Measurements from ENCODE around the gene CAMTA1.
"Not testable (repeated sequence)": the region's sequence is repeated elsewhere in the genome, so short reads cannot be mapped to it uniquely, and the experiment has no call there.

The CAMTA1 gene

DNA sequence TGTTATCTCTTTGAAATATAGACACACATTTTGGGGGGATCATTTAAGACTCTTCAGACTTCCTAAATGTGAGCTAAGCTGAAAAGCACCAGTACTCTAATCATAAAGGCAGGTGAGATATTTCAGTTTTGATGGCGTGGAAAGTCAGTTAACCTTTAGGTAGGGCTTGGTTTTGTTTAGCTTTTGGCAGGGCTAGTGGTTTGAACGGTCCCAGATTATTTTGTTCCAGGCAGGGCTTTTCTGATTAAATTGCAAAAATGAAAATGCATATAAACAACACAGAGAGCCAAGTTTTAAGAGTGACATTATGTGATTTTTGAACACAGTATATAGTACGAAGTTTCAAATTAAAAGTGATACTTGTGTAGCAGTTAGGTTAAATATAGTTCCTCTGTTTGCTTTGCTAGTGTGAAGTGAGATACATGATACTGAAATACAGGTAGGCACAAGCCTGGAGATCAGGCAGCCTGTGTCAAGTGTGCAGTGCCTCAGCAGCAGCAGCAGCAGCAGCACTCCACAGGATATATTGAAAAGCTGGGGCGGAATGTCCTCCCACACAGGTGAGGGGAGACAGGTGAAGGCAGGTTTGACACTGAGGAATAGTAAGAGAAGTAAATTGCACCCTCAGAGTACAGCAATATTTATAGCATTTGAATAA lies 47.4 kb downstream of the CAMTA1 start:
- no peak overlapping the region for H3K4me3 ChIP-seq (ENCODE audit: low read depth in 1 of 5, low read length in 5 of 5)
- H3K27me3 ChIP-seq (ENCODE audit: control insufficient read depth in 5 of 5, insufficient read depth in 4 of 5, low read length in 5 of 5), result no peaks in the 10 kb centered on the region
- peaks cover 0 to 7% (median 3%) of the 10 kb centered on the region in 5 donors for H3K36me3 ChIP-seq (ENCODE audit: control insufficient read depth in 5 of 5, insufficient read depth in 5 of 5, low read length in 5 of 5)
- H3K9me3 ChIP-seq (ENCODE audit: control insufficient read depth in 5 of 5, low read length in 5 of 5), result no peaks in the 10 kb centered on the region
- H3K27ac ChIP-seq (ENCODE audit: low read depth, low read length), result no peak overlapping the region
- peaks cover 0 to 6% (median 3%) of the 10 kb centered on the region in 5 donors for H3K4me1 ChIP-seq (ENCODE audit: control insufficient read depth in 5 of 5, insufficient read depth in 5 of 5, low read length in 5 of 5)
- H3K9ac ChIP-seq (ENCODE audit: low read length in 5 of 5), result no peak overlapping the region

- Histone ChIP-seq H3K27me3 (ENCODE audit: control insufficient read depth in 5 of 5, insufficient read depth in 4 of 5, low read length in 5 of 5) (no peaks in the 10 kb centered on the region), H3K4me1 (ENCODE audit: control insufficient read depth in 5 of 5, insufficient read depth in 5 of 5, low read length in 5 of 5) (peaks cover 0 to 6% (median 3%) of the 10 kb centered on the region in 5 donors), H3K36me3 (ENCODE audit: control insufficient read depth in 5 of 5, insufficient read depth in 5 of 5, low read length in 5 of 5) (peaks cover 0 to 7% (median 3%) of the 10 kb centered on the region in 5 donors), H3K4me3 (ENCODE audit: low read depth in 1 of 5, low read length in 5 of 5) (no peak overlapping the region), H3K9ac (ENCODE audit: low read length in 5 of 5) (no peak overlapping the region), H3K9me3 (ENCODE audit: control insufficient read depth in 5 of 5, low read length in 5 of 5) (no peaks in the 10 kb centered on the region), H3K27ac (ENCODE audit: low read depth, low read length) (no peak overlapping the region)
Observed at GRCh38 chr1:6833804-6834203, 48.5 kb downstream of the CAMTA1 start.

- H3K36me3 ChIP-seq (ENCODE audit: control insufficient read depth in 5 of 5, insufficient read depth in 5 of 5, low read length in 5 of 5), result peaks cover 0 to 4% (median 2%) of the 10 kb centered on the region in 5 donors
Observed at GRCh38 chr1:6834366-6834765, 49.1 kb downstream of the CAMTA1 start.

GRCh38 chr1:6835139-6835538 lies 49.9 kb downstream of the CAMTA1 start:
- Histone ChIP-seq H3K27ac (ENCODE audit: low read depth, low read length) (no peak overlapping the region), H3K4me1 (ENCODE audit: control insufficient read depth in 5 of 5, insufficient read depth in 5 of 5, low read length in 5 of 5) (peaks cover 0 to 6% (median 3%) of the 10 kb centered on the region in 5 donors), H3K27me3 (ENCODE audit: control insufficient read depth in 5 of 5, insufficient read depth in 4 of 5, low read length in 5 of 5) (no peaks in the 10 kb centered on the region), H3K36me3 (ENCODE audit: control insufficient read depth in 5 of 5, insufficient read depth in 5 of 5, low read length in 5 of 5) (peaks cover 0 to 3% (median 0%) of the 10 kb centered on the region in 5 donors), H3K9ac (ENCODE audit: low read length in 5 of 5) (no peak overlapping the region), H3K9me3 (ENCODE audit: control insufficient read depth in 5 of 5, low read length in 5 of 5) (no peaks in the 10 kb centered on the region), H3K4me3 (ENCODE audit: low read depth in 1 of 5, low read length in 5 of 5) (no peak overlapping the region)

More at GRCh38 chr1:6834366-6834765, 49.1 kb downstream of the CAMTA1 start:
- no peaks in the 10 kb centered on the region for H3K27me3 ChIP-seq (ENCODE audit: control insufficient read depth in 5 of 5, insufficient read depth in 4 of 5, low read length in 5 of 5)
- no peak overlapping the region for H3K27ac ChIP-seq (ENCODE audit: low read depth, low read length)
- H3K4me3 ChIP-seq (ENCODE audit: low read depth in 1 of 5, low read length in 5 of 5), result no peak overlapping the region
- H3K9ac ChIP-seq (ENCODE audit: low read length in 5 of 5), result no peak overlapping the region
- H3K4me1 ChIP-seq (ENCODE audit: control insufficient read depth in 5 of 5, insufficient read depth in 5 of 5, low read length in 5 of 5), result peaks cover 0 to 6% (median 3%) of the 10 kb centered on the region in 5 donors
- no peaks in the 10 kb centered on the region for H3K9me3 ChIP-seq (ENCODE audit: control insufficient read depth in 5 of 5, low read length in 5 of 5)

- H3K4me1 ChIP-seq (ENCODE audit: control insufficient read depth in 5 of 5, insufficient read depth in 5 of 5, low read length in 5 of 5), result no peaks in the 10 kb centered on the region
- peaks cover 2 to 6% (median 4%) of the 10 kb centered on the region in 5 donors for H3K36me3 ChIP-seq (ENCODE audit: control insufficient read depth in 5 of 5, insufficient read depth in 5 of 5, low read length in 5 of 5)
- no peak overlapping the region for H3K27ac ChIP-seq (ENCODE audit: low read depth, low read length)
- H3K9me3 ChIP-seq (ENCODE audit: control insufficient read depth in 5 of 5, low read length in 5 of 5), result peaks cover 0 to 3% (median 0%) of the 10 kb centered on the region in 5 donors
- no peaks in the 10 kb centered on the region for H3K27me3 ChIP-seq (ENCODE audit: control insufficient read depth in 5 of 5, insufficient read depth in 4 of 5, low read length in 5 of 5)
- no peak overlapping the region for H3K9ac ChIP-seq (ENCODE audit: low read length in 5 of 5)
- H3K4me3 ChIP-seq (ENCODE audit: low read depth in 1 of 5, low read length in 5 of 5), result no peak overlapping the region
Observed at GRCh38 chr1:6842301-6842700, 57.0 kb downstream of the CAMTA1 start.

- not testable (repeated sequence) for H3K27me3 ChIP-seq (ENCODE audit: control insufficient read depth in 5 of 5, insufficient read depth in 4 of 5, low read length in 5 of 5); H3K9me3 ChIP-seq (ENCODE audit: control insufficient read depth in 5 of 5, low read length in 5 of 5); H3K36me3 ChIP-seq (ENCODE audit: control insufficient read depth in 5 of 5, insufficient read depth in 5 of 5, low read length in 5 of 5); H3K27ac ChIP-seq (ENCODE audit: low read depth, low read length); H3K9ac ChIP-seq (ENCODE audit: low read length in 5 of 5); H3K4me3 ChIP-seq (ENCODE audit: low read depth in 1 of 5, low read length in 5 of 5); H3K4me1 ChIP-seq (ENCODE audit: control insufficient read depth in 5 of 5, insufficient read depth in 5 of 5, low read length in 5 of 5)
Observed at GRCh38 chr1:6845786-6846185, 60.5 kb downstream of the CAMTA1 start.

DNA sequence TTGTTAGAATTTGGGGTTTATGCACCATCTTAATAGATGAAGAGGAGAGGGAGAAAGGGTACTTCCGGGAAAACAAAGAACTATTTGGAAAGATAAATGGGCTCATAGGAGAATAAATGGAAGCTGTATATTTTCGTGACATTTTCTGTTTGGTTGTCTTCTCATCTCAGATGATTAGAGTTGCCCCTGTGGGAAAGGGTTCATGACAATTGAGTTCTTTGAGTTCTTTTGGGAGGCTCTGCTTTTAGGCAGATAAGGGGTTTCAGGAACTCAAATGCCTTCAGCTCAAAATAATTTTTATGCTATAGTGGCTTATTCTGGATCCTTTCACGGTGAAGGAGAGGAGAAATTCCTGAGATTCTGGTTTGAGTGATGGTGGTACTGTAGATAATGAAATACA lies 63.6 kb downstream of the CAMTA1 start:
- peaks cover 0 to 3% (median 0%) of the 10 kb centered on the region in 5 donors for H3K9me3 ChIP-seq (ENCODE audit: control insufficient read depth in 5 of 5, low read length in 5 of 5)
- H3K36me3 ChIP-seq (ENCODE audit: control insufficient read depth in 5 of 5, insufficient read depth in 5 of 5, low read length in 5 of 5), result peaks cover 0 to 8% (median 2%) of the 10 kb centered on the region in 5 donors
- no peak overlapping the region for H3K4me3 ChIP-seq (ENCODE audit: low read depth in 1 of 5, low read length in 5 of 5)
- no peak overlapping the region for H3K9ac ChIP-seq (ENCODE audit: low read length in 5 of 5)
- no peaks in the 10 kb centered on the region for H3K4me1 ChIP-seq (ENCODE audit: control insufficient read depth in 5 of 5, insufficient read depth in 5 of 5, low read length in 5 of 5)
- H3K27me3 ChIP-seq (ENCODE audit: control insufficient read depth in 5 of 5, insufficient read depth in 4 of 5, low read length in 5 of 5), result no peaks in the 10 kb centered on the region
- H3K27ac ChIP-seq (ENCODE audit: low read depth, low read length), result no peak overlapping the region

DNA sequence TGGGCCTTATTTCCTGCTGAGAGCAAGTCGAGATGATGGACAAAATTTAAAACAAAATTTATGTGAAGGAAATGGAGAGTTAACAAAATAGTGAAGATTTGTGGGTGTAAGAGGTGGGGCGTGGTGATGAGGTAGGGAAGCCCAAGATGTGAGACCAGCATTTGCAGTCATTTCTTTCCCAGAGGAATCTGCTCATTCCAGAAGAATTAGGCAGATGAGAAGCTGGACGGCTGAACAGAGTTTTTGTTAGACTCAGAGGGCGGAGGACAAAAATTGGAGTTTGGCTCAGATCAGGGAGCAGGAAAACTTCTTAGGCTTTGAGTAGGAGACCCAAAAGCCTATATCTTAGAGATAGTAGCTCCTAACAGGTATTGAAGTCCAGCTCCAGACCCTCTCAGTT lies 65.3 kb downstream of the CAMTA1 start:
- peaks cover 0 to 2% (median 0%) of the 10 kb centered on the region in 5 donors for H3K9me3 ChIP-seq (ENCODE audit: control insufficient read depth in 5 of 5, low read length in 5 of 5)
- H3K27me3 ChIP-seq (ENCODE audit: control insufficient read depth in 5 of 5, insufficient read depth in 4 of 5, low read length in 5 of 5), result no peaks in the 10 kb centered on the region
- H3K27ac ChIP-seq (ENCODE audit: low read depth, low read length), result no peak overlapping the region
- no peaks in the 10 kb centered on the region for H3K4me1 ChIP-seq (ENCODE audit: control insufficient read depth in 5 of 5, insufficient read depth in 5 of 5, low read length in 5 of 5)
- H3K9ac ChIP-seq (ENCODE audit: low read length in 5 of 5), result no peak overlapping the region
- H3K36me3 ChIP-seq (ENCODE audit: control insufficient read depth in 5 of 5, insufficient read depth in 5 of 5, low read length in 5 of 5), result peaks cover 0 to 9% (median 2%) of the 10 kb centered on the region in 5 donors
- H3K4me3 ChIP-seq (ENCODE audit: low read depth in 1 of 5, low read length in 5 of 5), result no peak overlapping the region

DNA sequence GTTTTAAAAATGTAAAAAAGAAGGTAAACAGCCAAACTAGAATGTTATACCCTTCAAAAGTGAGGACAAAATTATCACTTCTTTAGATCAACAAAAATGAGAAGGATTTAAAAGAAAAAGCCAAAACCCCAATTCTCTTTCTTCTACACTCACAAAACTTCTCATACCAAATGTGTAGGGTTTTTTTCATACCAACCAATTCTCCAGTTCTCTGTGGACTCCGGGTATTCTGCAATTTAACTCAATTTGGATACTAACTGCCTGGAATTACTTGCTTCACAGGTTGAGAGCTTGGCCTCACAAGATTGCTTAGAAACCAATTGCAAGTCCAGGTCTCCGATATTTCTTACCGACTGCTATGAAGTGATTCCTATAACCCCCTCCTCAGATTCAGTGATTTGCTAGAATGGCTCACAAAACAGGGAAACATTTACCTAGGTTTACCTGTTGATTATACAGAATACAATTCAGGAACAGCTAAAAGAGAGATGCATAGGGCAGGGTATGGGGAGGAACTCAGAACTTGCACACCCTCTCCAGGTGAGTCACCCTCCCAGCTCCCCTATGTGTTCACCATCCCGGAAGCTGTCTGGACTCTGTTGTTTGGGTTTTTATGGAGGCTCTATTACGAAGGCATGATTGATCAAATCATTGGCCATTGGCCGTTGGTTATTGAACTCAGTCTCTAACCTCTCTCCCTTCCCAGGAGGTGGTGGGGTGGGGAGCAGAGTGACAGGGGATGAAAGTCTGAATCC lies 67.1 kb downstream of the CAMTA1 start:
- Histone ChIP-seq H3K4me1 (ENCODE audit: control insufficient read depth in 5 of 5, insufficient read depth in 5 of 5, low read length in 5 of 5) (no peaks in the 10 kb centered on the region), H3K27me3 (ENCODE audit: control insufficient read depth in 5 of 5, insufficient read depth in 4 of 5, low read length in 5 of 5) (no peaks in the 10 kb centered on the region), H3K36me3 (ENCODE audit: control insufficient read depth in 5 of 5, insufficient read depth in 5 of 5, low read length in 5 of 5) (peaks cover 0 to 8% (median 2%) of the 10 kb centered on the region in 5 donors), H3K27ac (ENCODE audit: low read depth, low read length) (no peak overlapping the region), H3K9me3 (ENCODE audit: control insufficient read depth in 5 of 5, low read length in 5 of 5) (no peaks in the 10 kb centered on the region), H3K4me3 (ENCODE audit: low read depth in 1 of 5, low read length in 5 of 5) (no peak overlapping the region), H3K9ac (ENCODE audit: low read length in 5 of 5) (no peak overlapping the region)

- H3K36me3 ChIP-seq (ENCODE audit: control insufficient read depth in 5 of 5, insufficient read depth in 5 of 5, low read length in 5 of 5), result peaks cover 0 to 8% (median 2%) of the 10 kb centered on the region in 5 donors
- no peak overlapping the region for H3K4me3 ChIP-seq (ENCODE audit: low read depth in 1 of 5, low read length in 5 of 5)
- no peak overlapping the region for H3K27ac ChIP-seq (ENCODE audit: low read depth, low read length)
- no peak overlapping the region for H3K9ac ChIP-seq (ENCODE audit: low read length in 5 of 5)
- no peaks in the 10 kb centered on the region for H3K9me3 ChIP-seq (ENCODE audit: control insufficient read depth in 5 of 5, low read length in 5 of 5)
- no peaks in the 10 kb centered on the region for H3K27me3 ChIP-seq (ENCODE audit: control insufficient read depth in 5 of 5, insufficient read depth in 4 of 5, low read length in 5 of 5)
- no peaks in the 10 kb centered on the region for H3K4me1 ChIP-seq (ENCODE audit: control insufficient read depth in 5 of 5, insufficient read depth in 5 of 5, low read length in 5 of 5)
Observed at GRCh38 chr1:6854166-6854565, 68.9 kb downstream of the CAMTA1 start.

All from subcutaneous abdominal adipose tissue (tissue), 5 donors.